ENCODE results near the gene MAPT.
A peak's percentile ranks its signal among the peaks of the same experiment; 100 is the strongest.

MAPT gene

DNA sequence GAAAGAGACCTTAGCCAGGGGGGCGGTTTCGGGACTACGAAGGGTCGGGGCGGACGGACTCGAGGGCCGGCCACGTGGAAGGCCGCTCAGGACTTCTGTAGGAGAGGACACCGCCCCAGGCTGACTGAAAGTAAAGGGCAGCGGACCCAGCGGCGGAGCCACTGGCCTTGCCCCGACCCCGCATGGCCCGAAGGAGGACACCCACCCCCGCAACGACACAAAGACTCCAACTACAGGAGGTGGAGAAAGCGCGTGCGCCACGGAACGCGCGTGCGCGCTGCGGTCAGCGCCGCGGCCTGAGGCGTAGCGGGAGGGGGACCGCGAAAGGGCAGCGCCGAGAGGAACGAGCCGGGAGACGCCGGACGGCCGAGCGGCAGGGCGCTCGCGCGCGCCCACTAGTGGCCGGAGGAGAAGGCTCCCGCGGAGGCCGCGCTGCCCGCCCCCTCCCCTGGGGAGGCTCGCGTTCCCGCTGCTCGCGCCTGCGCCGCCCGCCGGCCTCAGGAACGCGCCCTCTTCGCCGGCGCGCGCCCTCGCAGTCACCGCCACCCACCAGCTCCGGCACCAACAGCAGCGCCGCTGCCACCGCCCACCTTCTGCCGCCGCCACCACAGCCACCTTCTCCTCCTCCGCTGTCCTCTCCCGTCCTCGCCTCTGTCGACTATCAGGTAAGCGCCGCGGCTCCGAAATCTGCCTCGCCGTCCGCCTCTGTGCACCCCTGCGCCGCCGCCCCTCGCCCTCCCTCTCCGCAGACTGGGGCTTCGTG is at the start of gene MAPT:
TSS of gene MAPT (plus strand) at position 533 of the 763 bp plus-strand sequence. CDS start 67,784 bp downstream, outside the sequence.
- peak; percentile 69 to 71 for DNase-seq (ENCODE audit: low read depth in 2 of 2)

DNA sequence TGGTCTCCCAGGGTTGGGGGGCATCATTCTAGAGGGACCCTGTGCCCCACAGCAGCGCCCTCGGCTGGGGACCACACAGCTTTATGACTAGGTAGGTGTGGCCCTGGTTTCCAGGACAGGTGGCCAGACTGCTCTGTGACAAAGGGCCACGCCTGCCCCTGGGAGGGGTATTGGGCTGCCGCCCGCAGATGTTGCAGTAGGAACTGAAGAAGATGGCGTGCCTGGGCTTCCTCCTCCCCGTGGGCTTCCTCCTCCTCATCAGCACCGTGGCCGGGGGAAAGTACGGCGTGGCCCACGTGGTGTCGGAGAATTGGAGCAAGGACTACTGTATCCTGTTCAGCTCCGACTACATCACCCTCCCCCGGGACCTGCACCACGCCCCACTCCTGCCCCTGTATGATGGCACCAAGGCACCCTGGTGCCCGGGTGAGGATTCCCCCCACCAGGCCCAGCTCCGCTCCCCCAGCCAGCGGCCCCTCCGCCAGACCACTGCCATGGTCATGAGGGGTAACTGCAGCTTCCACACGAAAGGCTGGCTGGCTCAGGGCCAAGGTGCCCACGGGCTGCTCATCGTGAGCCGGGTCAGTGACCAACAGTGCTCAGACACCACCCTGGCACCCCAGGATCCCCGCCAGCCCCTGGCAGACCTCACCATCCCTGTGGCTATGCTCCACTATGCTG is 49.5 kb upstream of the MAPT start, which contains the start of gene SPPL2C:
TSS of gene SPPL2C (plus strand) at position 187 of the 681 bp plus-strand sequence. CDS start at position 213, 26 bp downstream.
- no peak for DNase-seq (ENCODE audit: low read depth in 2 of 2)

DNA sequence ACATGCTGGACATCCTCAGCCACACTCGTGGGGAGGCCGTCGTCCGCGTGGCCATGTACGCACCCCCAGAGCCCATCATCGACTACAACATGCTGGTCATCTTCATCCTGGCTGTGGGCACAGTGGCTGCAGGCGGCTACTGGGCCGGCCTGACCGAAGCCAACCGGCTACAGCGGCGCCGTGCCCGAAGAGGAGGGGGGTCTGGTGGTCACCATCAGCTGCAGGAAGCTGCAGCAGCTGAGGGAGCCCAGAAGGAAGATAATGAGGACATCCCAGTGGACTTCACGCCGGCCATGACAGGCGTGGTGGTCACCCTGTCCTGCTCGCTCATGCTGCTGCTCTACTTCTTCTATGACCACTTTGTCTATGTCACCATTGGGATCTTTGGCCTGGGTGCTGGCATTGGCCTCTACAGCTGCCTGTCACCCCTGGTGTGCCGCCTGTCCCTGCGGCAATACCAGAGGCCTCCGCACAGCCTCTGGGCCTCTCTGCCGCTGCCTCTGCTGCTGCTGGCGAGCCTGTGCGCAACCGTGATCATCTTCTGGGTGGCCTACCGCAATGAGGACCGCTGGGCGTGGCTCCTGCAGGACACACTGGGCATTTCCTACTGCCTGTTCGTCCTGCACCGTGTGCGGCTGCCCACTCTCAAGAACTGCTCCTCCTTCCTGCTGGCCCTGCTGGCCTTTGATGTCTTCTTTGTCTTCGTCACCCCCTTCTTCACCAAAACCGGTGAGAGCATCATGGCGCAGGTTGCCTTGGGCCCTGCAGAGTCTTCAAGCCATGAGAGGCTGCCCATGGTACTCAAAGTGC is 48.8 kb upstream of the MAPT start:
- DNase-seq (ENCODE audit: low read depth in 2 of 2) = no peak

DNA sequence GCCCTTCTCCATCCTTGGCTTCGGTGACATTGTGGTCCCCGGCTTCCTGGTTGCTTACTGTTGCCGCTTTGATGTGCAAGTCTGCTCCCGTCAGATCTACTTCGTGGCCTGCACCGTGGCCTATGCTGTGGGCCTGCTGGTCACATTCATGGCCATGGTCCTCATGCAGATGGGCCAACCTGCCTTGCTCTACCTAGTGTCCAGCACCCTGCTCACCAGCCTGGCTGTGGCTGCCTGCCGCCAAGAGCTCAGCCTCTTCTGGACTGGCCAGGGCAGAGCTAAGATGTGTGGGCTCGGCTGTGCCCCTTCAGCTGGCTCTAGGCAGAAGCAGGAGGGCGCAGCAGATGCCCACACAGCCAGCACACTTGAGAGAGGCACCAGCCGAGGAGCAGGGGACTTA is 48.1 kb upstream of the MAPT start:
- DNase-seq (ENCODE audit: low read depth in 2 of 2) = no peak

DNA sequence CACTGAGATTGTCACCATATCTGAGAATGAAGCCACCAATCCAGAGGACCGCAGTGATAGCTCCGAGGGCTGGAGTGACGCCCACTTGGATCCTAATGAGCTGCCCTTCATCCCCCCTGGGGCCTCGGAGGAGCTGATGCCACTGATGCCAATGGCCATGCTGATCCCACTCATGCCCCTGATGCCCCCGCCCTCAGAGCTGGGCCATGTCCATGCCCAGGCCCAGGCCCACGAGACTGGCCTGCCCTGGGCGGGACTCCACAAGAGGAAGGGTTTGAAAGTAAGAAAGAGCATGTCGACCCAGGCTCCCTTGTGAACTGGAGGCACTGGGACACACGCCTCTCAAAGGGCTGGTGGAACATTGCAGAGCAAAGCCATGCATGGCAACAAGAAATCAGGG is 47.7 kb upstream of the MAPT start:
- no peak for DNase-seq (ENCODE audit: low read depth in 2 of 2)

DNA sequence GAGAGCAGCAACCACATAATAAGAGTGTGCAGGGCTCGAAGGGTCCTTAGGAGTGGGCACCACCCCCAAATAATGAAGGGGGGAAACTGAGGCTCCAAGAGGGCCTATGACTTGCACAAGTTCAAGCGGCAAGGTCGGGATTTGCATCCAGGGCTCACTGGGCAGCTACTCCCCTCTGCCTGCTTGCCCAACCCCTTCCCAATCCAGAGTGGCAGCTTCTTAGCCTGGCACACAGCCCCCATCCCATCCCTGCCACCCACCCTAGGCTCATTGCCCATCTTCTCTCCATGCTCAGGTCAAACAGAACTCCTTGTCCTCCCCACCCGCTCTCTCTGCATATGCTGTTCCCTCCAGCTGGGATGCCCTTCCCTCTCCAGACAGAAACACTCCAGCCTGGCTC is 47.3 kb upstream of the MAPT start:
- DNase-seq (ENCODE audit: low read depth in 2 of 2) = no peak

DNA sequence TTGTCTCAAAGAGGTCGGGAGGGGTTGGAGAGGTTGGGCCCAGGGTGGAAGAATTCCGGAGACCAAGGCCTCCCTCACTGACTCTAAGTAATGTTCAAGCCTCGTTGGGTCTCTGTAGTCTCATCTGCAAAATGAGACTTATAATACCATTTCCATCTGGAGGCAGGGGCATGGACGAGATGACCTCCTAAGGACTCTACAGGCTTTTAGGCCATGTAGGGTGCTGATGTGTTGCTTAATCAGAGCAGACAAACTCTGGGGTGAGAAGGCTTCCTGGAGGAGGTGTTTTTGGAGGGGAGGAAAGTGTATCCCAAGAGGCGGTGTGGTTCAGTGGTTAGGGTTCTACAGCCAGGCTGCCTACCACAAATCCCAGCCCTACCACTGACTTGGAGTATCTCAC is 46.6 kb upstream of the MAPT start:
- no peak for DNase-seq (ENCODE audit: low read depth in 2 of 2)

DNA sequence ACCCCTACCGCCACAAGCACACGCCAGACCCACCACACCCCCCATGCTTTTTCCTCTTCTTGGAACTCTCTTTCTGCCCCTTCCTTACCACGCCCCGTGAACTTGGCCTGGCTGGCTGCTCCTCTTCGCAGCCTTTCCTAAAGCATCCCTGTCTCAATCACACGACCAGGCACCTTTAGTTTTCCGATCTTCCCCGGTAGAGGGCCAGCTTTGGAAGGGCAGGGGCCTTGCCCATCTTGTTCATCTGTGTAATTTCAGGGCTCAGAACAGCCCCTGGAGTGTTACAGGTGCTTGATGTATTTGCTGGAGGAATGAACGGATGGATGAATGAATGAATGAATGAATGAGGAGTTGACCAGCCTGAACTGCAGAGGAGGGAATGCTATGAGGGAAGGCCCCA is 45.9 kb upstream of the MAPT start:
- no peak for DNase-seq (ENCODE audit: low read depth in 2 of 2)

DNA sequence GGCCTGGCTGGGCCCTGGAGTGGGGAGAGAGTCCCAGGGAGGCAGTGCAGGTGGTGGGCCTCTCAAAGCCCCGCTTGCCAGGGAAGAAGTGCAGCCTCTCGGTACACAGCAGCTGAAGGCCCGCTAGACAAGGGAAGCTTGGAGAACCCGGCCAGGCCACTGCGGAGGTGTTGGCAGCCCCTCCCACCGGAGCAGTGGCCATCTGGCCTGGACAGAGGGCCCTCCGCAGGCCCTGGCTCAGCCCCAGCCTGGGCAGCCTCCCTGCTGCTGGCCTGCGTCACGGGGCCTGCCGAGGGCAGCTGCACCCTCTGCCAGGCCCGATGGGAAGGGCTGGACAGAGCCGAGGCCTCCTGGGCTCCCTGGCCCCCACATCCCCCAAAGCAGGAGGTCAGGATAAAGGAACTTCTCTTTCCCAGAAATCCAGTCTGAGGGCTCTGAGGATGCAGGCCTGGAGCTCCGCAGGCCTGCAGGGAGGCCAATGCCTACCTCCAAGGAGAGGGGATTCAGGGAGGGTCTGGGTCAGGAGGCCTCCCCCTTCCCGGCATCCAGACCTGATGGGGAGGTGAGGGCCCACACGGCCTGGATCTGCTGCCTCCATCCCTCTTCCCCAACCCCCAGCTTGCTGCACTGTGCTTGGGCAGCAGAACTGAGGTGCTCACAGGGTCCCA is 45.4 kb upstream of the MAPT start:
- DNase-seq (ENCODE audit: low read depth in 2 of 2) = no peak

DNA sequence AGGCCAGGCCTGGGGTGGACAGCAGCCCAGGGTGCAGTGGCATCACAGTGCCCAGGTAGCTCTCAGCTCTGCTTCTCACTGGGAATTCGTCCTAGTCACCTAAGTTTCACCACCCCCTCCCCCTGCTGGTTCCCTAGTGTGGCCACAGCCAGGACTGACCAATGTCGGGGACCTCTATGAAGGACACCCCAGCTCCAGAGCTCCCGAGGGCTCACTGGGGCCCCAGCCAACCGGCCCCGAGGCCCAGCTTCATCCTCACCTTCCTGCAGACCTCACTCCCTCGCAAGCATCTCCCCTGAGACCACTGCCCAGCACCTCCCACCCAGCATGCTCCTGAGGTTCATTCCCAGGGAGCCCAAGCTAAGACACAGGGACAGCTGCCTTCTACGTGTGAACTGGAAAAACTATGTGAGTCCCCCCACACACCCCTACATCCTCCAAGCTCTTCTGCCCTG is 44.8 kb upstream of the MAPT start:
- DNase-seq (ENCODE audit: low read depth in 2 of 2) = no peak

DNA sequence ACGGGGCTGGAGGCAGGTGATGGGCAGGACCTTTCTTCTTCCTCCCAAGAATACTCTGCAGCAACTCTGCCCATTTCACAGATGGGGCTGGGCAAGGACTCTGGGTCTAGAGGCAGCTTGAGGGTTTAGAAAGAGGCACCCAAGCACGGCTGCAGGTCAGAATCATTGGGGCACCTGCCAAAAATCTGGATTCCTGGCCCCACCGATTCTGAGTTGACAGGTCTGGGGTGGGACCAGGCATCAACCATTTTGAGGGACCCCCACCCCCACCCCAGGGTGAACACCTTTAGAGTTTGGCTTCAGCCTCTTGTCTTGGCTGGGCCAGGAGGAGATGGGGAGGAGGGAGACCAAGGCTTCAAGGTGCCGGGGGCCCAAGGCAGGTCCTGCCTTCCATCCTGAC is 44.3 kb upstream of the MAPT start:
- no peak for DNase-seq (ENCODE audit: low read depth in 2 of 2)

DNA sequence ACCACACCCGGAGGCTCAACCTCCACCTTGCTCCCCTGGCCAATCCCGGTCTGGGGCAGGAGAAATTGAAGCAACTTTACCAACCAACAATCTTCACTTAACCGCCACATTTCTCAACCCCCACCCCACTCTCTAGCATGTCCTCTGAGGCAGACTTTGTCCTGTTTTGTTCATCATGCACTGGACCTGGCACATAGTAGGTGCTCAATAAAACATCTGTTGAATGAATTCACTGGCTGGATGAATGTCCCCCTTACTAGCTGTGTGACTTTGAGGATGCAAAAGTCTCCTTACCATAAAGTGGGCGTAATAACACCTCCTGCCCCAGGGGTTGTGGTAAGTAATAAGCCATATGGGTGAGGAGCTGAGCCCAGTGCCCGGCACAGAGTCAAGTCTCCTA is 43.9 kb upstream of the MAPT start:
- DNase-seq (ENCODE audit: low read depth in 2 of 2) = no peak

DNA sequence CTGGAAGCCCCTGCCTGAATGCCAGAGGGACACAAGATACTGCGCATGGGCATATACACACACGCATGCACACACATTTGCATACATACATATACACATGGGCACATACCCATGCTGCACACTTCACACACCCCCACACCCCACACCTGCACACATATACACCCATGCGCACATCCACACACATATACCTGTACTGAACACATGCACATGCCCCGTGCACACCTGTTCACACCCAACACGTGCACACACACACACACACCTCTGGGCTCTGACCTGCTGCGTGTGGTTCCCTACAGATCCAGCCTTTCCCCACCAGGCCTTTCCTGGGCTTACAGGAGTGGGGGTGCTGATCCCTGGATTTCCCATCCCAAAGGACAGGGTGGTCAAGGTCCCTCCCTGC is 43.3 kb upstream of the MAPT start:
- DNase-seq (ENCODE audit: low read depth in 2 of 2) = no peak

DNA sequence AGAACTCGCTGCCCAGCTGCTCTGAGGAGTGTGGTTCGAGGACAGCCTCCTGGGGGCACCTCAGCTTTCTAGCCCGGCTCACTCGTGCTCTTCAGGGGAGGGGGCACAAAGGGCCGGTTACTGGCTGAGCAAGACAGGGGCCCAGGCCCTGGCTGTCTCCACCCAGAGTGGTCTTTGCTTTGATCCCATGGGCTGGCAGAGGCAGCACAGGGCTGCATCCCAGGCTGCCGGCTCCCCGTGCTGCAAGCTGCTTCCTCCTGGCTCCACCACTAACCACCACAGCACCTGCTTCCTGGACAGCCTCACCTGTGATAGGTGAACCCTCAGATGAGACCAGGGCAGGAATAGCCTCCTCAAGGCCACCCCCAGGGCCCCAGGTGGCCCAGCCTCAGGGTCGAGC is 42.9 kb upstream of the MAPT start:
- no peak for DNase-seq (ENCODE audit: low read depth in 2 of 2)

DNA sequence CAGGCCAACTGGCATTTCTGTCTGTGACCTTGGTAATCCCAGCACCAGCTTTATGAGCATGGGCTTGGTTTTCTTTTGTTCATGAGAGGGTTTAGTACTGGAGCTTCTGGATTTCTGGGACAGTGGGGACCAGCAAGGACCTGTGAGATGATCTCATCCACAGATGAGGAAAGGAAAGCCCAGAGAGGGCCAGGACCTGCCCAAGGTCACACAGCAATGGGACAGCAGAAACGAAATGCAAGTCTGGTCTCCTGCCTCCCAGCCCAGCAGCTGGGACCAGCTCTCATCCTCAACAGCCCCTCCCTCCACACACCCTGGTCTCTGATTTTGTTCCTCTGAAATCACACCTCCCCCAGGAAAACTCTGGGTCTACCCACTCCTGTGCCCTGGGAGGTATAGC is 42.5 kb upstream of the MAPT start:
- no peak for DNase-seq (ENCODE audit: low read depth in 2 of 2)

DNA sequence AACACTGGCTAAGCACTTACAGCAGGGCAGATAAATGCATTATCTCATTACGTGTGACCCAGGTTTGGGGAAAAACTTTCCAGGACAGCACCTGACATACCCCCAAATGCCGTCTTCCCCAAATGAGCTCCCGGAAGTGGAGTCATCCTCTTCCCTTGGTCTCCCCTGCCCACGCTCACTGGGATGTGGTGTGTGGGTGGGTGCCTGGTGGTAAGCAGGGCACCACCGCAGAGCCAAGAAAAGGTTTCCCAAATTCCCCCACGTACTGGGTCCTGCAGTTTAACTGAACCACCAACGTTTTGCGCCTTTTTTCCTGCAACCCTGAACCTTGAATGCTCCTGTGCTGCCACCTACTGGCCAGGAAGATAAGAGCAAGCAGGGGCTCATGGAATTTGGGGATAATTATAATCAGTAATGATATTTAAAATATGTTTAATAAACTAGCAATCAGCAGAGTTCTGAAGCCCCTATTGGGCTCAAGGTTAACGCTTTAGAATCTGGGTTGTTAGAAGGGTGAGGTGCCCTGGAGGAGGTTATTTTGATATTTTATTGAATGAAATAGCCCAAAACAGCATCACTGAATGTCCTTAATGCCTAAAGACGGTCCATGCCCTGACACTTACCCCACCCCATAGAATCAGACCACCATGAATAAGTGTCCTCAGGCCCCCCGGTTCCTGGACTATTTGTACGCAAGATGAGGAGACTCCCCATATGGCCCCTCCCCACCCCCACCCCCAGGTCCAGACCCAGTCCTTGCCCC is 41.6 kb upstream of the MAPT start:
- DNase-seq (ENCODE audit: low read depth in 2 of 2) = peak; percentile 44 to 63

DNA sequence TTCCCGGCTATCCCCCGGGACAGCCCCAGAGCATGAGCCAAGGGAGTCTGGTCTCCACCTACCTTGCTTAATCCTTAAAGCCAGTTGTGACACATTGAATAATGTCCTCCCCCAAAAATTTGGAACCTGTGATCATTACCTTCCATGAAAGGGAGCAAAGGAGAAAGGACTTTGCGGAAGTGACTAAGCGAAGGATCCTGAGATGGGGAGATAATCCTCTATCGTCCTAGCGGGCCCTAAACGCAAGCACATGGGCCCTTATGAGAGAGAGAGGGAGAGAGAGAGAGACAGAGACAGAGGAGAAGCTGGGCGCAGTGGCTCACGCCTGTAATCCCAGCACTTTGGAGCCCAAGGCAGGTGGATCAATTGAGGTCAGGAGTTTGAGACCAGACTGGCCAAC is 40.1 kb upstream of the MAPT start:
- DNase-seq (ENCODE audit: low read depth in 2 of 2) = no peak

DNA sequence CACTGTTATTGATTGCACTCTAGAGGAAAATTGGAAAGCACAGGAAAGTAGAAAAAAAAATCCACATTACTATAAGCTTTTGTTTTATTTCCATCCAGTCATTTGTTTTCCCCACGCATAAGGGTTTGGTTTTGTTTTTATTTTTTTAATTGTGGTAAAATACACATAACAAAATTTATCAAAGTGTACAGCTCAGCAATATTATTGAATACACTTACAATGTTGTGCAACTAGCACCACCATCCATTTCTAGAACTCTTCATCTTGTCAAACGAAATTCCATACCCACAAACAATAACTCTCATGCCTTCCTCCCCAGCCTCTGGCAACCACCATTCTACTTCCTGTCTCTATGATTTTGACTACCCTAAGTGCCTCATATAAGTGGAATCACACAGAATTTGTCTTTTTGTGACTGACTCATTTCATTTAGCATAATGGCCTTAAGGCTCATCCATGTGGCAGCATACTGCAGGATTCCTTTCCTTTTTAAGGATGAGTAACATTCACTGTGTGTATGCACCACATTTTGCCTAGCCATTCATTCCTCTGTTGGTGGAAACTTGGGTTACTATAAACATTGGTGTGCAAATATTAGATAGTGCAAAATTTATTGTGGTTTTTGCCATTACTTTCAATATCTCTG is 38.5 kb upstream of the MAPT start:
- DNase-seq (ENCODE audit: low read depth in 2 of 2) = no peak

DNA sequence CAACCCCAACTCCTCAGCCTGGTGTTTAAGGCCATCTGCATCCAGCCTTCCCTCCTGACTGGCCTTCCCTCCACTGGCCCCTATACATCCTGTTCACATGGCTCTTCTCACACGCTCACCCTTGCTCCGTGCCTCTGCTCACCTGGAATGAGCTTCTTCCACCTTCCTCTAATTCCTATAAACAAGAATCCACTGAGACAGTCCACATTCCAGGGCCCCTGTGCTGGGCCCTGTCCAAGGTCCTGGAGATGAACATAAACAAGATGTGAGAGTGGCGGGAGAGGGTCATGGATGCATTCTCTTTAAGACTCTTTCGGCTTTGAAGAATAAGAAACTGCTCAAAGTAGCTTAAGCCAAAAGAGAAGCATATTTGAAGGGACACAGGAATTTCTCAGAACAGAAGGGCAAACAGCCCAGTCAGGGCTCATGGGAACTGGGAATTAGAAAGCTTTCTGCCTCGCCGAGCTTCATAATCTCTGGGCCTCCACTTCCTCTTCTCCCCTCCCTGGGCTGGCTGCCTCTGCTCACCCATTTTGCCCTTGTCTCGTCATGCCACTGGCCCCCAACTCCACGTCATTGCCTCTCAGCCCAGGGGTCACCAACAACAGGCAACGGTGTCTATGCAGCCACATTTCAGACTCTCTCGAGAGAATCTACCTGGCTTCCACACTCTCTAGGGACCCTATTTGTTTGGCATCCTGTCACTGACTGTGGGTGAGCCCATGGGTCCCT is 36.2 kb upstream of the MAPT start:
- no peak for DNase-seq (ENCODE audit: low read depth in 2 of 2)

DNA sequence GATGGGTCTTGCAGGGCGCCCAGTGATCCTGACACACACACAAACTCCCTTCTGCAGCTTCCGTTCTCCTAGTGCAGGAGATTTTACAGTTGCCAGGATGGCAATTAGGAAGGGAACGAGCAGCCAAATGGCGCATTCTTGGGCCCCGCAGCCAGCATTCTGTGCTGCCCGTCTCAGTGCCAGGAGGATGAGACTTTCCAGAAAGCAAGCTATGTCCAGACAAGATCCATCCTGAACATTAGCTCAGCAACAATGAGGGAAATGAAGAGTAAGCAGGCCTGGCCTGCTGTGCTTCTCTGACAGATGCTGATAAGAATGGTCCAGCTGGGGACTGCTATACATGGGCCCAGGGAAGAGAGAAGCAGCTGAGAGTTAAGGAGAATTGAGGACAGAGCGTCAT is 33.2 kb upstream of the MAPT start:
- no peak for DNase-seq (ENCODE audit: low read depth in 2 of 2)
